GM12864 (cell line): ENCODE results near the gene TMEM255B.

Experiments used
- DNase-seq: peaks from one replicate; pipeline ENCODE4 v3.0.0-alpha.2; 2011; ENCODE audit warnings: low read depth
- H3K4me3 ChIP-seq: 2 replicates; pipeline ENCODE4 v1.5.1; 2011; ENCODE audit warnings: mild to moderate bottlenecking, low read depth, low read length, control low read depth
- TF ChIP-seq, protein P1 (sequence below): IDR thresholded peaks from 2 replicates; pipeline ENCODE4 v1.5.1; 2011; ENCODE audit warnings: low read depth, mild to moderate bottlenecking, moderate library complexity, low read length, control low read depth, inconsistent platforms; ENCODE audit errors: missing control alignments

TMEM255B gene

DNA sequence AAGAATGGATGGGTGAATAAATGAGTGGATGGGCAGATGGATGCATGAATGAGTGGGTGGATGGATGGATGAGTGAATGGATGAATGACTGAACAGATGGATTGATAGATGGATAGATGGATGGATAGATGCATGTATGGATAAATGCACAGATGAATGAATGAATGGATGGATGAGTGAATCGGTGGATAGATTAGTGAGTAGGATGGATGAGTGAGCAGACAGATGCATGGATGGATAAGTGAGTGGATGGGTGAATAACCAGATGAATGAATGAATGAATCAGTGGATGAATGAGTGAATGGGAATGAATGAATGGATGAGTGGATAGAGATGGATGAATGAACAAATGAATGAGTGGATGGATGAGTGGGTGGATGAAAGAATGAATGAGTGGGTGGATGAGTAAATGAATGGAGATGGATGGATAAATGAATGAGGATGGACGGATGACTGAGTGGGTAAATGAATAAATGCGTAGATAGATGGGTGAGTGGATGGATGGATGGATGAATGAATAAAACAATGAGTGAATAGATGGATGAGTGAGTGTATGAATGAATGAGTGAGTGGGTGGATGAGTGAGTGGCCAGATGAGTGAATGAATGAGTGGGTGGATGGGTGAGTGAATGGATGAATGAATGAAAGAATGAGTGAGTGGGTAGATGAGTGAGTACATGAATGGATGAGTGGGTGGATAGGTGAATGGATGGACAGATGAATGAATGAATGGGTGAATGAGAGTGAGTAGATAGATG lies 91.9 kb downstream of the TMEM255B start:
- DNase-seq = no peak
- no peak overlapping the region for H3K4me3 ChIP-seq
- TF ChIP-seq, protein P1, sequence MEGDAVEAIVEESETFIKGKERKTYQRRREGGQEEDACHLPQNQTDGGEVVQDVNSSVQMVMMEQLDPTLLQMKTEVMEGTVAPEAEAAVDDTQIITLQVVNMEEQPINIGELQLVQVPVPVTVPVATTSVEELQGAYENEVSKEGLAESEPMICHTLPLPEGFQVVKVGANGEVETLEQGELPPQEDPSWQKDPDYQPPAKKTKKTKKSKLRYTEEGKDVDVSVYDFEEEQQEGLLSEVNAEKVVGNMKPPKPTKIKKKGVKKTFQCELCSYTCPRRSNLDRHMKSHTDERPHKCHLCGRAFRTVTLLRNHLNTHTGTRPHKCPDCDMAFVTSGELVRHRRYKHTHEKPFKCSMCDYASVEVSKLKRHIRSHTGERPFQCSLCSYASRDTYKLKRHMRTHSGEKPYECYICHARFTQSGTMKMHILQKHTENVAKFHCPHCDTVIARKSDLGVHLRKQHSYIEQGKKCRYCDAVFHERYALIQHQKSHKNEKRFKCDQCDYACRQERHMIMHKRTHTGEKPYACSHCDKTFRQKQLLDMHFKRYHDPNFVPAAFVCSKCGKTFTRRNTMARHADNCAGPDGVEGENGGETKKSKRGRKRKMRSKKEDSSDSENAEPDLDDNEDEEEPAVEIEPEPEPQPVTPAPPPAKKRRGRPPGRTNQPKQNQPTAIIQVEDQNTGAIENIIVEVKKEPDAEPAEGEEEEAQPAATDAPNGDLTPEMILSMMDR = no peak

DNA sequence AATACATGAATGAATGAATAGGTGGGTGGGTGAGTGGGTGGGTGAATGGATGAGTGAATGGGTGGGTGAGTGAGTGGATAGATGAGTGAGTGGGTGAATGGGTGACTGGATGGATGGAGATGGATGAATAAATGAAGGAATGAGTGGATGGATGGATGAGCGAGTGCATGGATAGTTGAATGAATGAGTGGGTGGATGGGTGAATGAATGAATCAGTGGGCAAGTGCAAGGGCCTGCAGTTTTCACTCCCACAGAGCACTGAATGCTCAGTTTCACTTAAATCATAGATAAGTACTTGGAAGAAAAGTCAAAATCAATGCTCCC lies 92.4 kb downstream of the TMEM255B start:
- TF ChIP-seq, protein P1 = no peak
- no peak for DNase-seq
- no peak overlapping the region for H3K4me3 ChIP-seq

DNA sequence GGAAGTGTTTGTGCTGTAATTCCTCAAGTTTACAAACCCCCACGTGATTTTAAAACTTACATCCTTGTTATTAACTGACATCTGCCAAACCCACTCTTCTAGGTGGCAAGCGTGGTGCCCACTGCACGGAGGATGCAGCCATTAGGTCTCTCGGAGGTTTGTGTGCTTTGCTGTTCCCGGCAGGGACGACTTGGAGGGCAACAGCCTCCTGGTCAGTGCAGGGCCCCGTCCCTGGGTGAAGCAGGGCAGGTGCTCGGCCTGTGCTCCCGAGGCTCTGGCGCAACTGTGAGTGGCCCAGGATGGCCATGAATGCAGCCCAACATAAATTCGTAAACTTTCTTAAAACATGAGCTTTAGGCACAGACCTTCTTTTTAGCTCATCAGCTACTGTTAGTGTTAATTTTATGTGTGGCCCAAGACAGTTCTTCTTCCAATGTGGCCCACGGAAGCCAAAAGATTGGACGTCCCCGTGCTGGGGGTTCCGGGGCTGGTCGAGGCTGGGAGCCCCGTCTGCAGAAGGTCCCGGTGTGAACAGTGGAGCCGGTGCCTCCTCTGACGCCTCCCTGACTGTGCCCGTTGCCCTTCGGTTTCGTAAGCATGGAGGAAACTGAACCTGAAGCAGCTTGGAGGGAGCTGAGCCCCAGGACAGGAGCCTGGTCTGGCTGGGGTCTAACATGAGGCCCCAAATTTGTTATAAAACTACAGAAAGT lies 93.0 kb downstream of the TMEM255B start:
- DNase-seq = no peak
- H3K4me3 ChIP-seq = no peak overlapping the region
- TF ChIP-seq, protein P1 = no peak

DNA sequence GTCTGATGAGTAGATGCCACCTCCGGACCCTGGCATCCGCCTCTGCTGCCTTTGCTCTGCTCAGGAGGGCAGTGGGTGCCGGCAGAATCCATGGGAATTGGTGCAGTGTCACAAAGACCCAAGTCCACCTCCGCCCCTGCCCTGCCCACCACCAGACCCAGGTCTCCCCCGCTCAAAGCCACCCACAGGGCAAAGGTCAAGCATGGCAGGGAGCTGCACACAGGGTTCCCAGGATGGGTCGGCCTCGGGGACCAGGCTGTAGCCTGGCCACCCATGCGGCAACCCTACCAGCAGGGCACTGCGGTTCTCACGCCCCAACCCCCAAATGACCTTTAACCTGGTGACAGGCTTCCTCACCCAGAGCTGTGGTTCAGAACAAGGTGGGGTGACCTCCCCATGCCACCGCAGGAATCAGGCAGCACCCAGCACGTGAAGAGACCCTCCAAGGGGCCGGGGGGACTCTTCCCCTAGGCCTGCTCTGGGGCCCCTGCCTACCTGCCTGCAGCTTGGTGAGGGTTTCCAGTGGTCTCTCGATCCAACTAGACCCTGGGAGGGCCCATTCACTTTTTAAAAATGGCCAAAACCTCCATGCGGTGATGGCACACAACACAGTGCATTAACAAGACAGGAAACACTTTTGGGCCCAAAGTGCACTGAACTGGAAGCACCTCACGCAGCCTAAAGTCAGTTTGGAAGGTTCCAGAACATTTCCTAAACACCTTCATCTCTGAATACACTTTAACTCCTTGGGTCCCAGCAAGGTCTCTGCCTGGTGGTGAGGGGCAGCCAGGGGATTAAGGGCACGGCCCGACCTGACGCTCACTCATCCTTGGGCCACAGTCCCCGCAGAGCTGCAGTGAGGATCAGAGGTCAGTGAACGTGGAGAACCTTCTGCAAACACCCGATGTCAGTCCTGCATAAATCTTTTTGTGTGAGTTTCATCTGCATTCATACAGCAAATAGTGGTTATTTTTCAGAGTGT lies 93.8 kb downstream of the TMEM255B start:
- no peak for DNase-seq
- H3K4me3 ChIP-seq = no peak overlapping the region
- TF ChIP-seq, protein P1 = no peak

DNA sequence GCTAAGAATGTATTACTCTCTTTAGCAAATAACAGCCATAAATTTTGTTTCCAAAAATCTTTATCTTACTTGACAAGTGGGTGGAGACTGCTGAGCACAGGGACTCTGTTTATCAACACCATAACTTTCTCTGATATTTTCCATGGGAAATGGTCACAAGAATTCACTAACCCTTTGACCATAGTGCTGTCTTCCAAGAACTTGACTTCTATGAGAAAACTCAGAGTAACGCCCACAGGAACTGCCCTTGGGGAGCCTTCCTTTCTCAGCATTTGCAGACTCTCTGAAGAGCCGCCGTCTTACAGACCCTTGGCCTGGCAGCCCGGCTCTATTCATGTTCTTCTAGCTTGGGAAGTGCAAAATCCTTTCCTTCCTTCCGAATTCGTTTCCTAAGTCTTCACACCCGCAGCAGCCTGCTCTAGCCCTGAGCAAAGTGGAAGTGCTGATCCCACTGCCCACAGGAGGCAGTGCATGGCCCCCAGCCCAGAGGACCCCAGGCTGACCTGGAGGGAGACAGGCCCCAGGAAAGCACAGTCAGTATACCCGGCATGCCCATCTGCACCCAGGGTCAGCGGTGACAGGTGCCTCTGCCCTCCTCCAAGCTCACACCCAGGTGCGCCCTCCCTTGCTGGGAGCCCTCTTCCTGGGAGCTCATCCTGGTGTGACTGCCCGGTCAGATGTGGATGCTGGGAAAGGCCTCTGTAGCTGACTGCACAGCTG lies 94.7 kb downstream of the TMEM255B start:
- DNase-seq = no peak
- no peak overlapping the region for H3K4me3 ChIP-seq
- TF ChIP-seq, protein P1 = no peak

DNA sequence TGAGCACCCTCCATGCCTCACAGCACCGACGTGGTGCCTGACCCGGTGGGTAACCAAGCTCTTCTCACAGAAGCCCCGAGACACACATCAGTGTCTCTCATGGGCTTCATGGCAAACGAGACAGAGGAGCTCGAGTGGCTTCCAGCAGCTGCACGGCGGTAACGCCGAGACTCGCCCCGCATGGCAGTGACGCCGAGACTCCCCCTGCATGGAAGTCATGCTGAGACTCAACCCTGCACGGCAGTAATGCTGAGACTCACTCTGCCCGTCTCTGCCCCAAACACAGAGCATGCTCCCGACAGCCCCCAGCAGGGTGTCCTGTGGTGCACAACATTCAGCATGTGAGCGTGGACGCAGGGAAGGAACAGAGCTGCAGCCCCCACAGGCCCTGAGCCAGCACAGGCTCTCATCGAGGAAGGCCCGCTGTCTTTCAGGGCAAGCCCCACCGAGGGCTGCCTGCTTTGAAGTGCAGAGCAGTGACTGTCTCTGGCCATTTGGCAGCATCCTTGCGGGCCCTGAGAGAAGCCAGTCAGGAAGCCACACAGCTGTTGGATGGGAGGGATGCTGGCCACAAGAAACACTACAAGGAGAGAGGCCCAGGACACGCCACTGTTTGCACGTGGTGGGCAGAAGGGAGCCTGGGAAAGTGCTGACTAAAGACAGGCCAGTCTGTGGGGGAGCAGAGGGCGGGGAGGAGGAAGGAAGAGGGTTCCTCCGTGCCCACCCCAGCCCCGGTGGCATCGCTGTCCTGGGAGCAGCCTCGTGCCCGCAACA lies 95.4 kb downstream of the TMEM255B start:
- DNase-seq = no peak
- no peak overlapping the region for H3K4me3 ChIP-seq
- TF ChIP-seq, protein P1 = no peak
